H1 (cell line): ENCODE measurements around the gene SAFB2. TPM values are rescaled to one million over a fixed set of nuclear protein-coding genes. Genes with fewer than 3 reads are reported as not detected.

Source experiments
- POLR2A ChIP-seq, 2 experiments: IDR thresholded peaks; 1 replicate in 1 of 2; 2 replicates in 1 of 2; pipeline ENCODE4 v1.6.1; 2011; ENCODE audit warnings: low read depth in 2 of 2, low read length in 2 of 2, mild to moderate bottlenecking in 2 of 2; ENCODE audit errors: control extremely low read depth in 1 of 2
- POLR2AphosphoS5 ChIP-seq: IDR thresholded peaks from 2 replicates; pipeline ENCODE4 v1.6.1; 2011; ENCODE audit warnings: low read depth, low read length
- SP4 ChIP-seq: IDR thresholded peaks from 2 replicates; pipeline ENCODE4 v1.6.1; 2012; ENCODE audit warnings: low read length, inconsistent platforms
- polyA plus RNA-seq, 7 experiments: library from polyadenylated mRNA; depleted of rRNA in 3 of 7; stranded (reverse) in 5 of 7; unstranded in 2 of 7; fragments of >200 nt in 5 of 7; fragments of 200-250 nt in 2 of 7; gene quantifications; 1 replicate in 5 of 7; 2 replicates in 1 of 7; 4 replicates in 1 of 7; pipeline versions ENCODE4 v1.2.1 to v1.2.3, GENCODE V29; 2011 to 2013; ENCODE audit warnings: missing spikeins in 2 of 7, mixed read lengths in 2 of 7
- total RNA-seq: library from RNA; stranded (reverse); fragmentation: NEBNext Ultra II Directional; extraction: Animal tissue kit (Norgen Biotek cat#: 25700); gene quantifications from 2 replicates; pipeline ENCODE4 v1.2.1, GENCODE V29; 2021

Gene SAFB2
- total and polyA plus RNA-seq, 2 of the 8 experiments (the other 6 are each of a cell fraction or from before 2014, with no cell fraction given) = 14.8 to 63.8 TPM

DNA sequence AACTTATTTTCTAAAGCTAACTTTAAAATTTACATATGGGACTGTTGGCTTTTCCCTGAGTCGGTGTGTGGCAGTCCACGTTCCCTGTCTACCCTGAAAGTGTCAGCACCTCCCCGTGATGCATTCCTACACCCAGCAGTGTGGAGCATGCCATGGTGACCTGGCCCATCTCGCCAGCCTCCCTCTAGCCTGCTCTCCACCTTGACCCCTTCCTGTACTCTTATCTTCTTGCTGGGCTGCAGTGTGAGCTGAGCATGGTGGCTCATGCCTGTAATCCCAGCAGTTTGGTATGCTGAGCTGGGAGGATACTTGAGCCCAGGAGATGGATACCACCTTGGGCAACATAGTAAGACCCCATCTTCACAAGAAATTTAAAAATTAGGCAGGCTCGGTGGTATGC lies 32.4 kb upstream of the SAFB2 start (continued):
- TF ChIP-seq POLR2AphosphoS5 = no peak
- TF ChIP-seq POLR2A (IDR thresholded peaks at IDR 0.05; ENCODE audit: control extremely low read depth in 1 of 2, low read depth in 2 of 2, low read length in 2 of 2) = no peak
- TF ChIP-seq SP4 = no peak
